ENCODE data around the gene TEX12. TPM values are rescaled to one million over a fixed set of nuclear protein-coding genes. Genes with fewer than 3 reads are reported as not detected.
"Not testable (repeated sequence)": the region's sequence is repeated elsewhere in the genome, so short reads cannot be mapped to it uniquely, and the experiment has no call there.

Gene TEX12
- total RNA-seq, 1 donor from 2014 or later = not detected

DNA sequence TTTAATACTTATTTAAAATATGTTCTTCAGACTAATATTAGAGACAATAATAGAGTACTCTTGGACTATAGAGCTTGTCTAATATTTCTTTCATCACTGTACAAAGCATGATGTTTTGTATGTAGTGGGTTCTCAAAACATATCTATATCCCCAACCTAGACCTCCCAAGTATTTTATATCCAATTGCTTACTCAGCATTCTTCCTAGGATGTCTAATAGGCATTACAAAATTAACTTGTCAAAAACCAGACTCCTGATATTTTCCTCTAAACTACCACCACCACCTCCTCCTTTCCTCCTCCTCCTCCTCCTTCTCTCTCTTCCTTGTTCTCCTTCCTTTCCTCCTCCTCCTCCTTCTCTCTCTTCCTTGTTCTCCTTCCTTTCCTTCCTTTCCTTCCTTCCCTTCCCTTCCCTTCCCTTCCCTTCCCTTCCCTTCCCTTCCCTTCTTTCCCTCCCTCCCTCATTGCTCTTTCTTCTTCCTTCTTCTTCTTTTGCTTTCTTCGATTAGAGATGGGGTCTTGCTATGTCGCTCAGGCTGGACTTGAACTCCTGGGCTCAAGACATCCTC is 29.4 kb downstream of the TEX12 start:
- TF ChIP-seq, protein P1, sequence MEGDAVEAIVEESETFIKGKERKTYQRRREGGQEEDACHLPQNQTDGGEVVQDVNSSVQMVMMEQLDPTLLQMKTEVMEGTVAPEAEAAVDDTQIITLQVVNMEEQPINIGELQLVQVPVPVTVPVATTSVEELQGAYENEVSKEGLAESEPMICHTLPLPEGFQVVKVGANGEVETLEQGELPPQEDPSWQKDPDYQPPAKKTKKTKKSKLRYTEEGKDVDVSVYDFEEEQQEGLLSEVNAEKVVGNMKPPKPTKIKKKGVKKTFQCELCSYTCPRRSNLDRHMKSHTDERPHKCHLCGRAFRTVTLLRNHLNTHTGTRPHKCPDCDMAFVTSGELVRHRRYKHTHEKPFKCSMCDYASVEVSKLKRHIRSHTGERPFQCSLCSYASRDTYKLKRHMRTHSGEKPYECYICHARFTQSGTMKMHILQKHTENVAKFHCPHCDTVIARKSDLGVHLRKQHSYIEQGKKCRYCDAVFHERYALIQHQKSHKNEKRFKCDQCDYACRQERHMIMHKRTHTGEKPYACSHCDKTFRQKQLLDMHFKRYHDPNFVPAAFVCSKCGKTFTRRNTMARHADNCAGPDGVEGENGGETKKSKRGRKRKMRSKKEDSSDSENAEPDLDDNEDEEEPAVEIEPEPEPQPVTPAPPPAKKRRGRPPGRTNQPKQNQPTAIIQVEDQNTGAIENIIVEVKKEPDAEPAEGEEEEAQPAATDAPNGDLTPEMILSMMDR (IDR thresholded peaks at IDR 0.05; ENCODE audit: unreplicated experiment) = no peak
- Mint-ChIP-seq H3K36me3 (ENCODE audit: low read depth, unreplicated experiment) (no peaks in the 10 kb centered on the region), H3K27ac (ENCODE audit: unreplicated experiment) (no peak overlapping the region), H3K4me3 (ENCODE audit: unreplicated experiment) (no peak overlapping the region), H3K27me3 (ENCODE audit: unreplicated experiment) (peaks cover 4% of the 10 kb centered on the region), H3K9me3 (ENCODE audit: unreplicated experiment) (no peaks in the 10 kb centered on the region), H3K4me1 (ENCODE audit: unreplicated experiment) (peaks cover 3% of the 10 kb centered on the region)
- no peak for DNase-seq (ENCODE audit: low spot score)

DNA sequence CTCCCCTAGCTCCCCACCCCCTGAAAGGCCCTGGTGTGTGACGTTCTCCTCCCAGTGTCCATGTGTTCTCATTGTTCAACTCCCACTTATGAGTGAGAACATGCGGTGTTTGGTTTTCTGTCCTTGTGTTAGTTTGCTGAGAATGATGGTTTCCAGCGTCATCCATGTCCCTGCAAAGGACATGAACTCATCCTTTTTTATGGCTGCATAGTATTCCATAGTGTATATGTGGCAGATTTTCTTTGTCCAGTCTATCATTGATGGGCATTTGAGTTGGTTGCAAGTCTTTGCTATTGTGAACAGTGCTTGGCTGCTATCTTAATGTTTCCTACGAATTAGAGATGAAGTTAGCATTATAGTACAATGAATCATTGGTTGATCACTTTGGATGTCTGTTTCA is 31.9 kb downstream of the TEX12 start:
- DNase-seq (ENCODE audit: low spot score); H3K4me3 Mint-ChIP-seq (ENCODE audit: unreplicated experiment); H3K36me3 Mint-ChIP-seq (ENCODE audit: low read depth, unreplicated experiment): not testable (repeated sequence)

DNA sequence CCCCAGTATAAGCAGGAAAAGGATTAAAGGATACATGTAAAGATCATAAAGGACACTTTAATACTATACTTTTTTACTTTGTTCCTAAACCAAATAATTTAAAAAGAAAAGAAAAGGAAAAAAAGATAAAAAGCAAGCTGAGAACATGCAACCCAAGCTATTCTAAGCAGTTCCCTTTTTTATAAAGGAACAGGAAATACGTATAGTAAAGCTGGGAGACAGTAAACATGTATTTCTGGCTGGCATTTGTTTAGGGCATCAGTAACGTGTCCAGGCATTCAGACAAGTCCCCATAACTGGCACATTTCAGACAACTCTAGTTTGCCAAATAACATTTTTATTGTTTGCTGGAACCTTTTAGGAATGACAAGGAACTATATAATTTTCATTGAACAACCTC is 33.1 kb downstream of the TEX12 start:
- TF ChIP-seq, protein P1 (IDR thresholded peaks at IDR 0.05; ENCODE audit: unreplicated experiment) = no peak
- no peaks in the 10 kb centered on the region for H3K9me3 Mint-ChIP-seq (ENCODE audit: unreplicated experiment)
- H3K27me3 Mint-ChIP-seq (ENCODE audit: unreplicated experiment) = peaks cover 4% of the 10 kb centered on the region
- H3K36me3 Mint-ChIP-seq (ENCODE audit: low read depth, unreplicated experiment) = no peaks in the 10 kb centered on the region
- H3K4me1 Mint-ChIP-seq (ENCODE audit: unreplicated experiment) = peaks cover 3% of the 10 kb centered on the region
- H3K27ac Mint-ChIP-seq (ENCODE audit: unreplicated experiment) = peak overlapping the region; percentile 12
- DNase-seq (ENCODE audit: low spot score) = no peak
- H3K4me3 Mint-ChIP-seq (ENCODE audit: unreplicated experiment) = no peak overlapping the region

More for the DNA sequence above, 31.9 kb downstream of the TEX12 start:
- not testable (repeated sequence) for H3K4me1 Mint-ChIP-seq (ENCODE audit: unreplicated experiment); H3K27ac Mint-ChIP-seq (ENCODE audit: unreplicated experiment); H3K9me3 Mint-ChIP-seq (ENCODE audit: unreplicated experiment); H3K27me3 Mint-ChIP-seq (ENCODE audit: unreplicated experiment)

DNA sequence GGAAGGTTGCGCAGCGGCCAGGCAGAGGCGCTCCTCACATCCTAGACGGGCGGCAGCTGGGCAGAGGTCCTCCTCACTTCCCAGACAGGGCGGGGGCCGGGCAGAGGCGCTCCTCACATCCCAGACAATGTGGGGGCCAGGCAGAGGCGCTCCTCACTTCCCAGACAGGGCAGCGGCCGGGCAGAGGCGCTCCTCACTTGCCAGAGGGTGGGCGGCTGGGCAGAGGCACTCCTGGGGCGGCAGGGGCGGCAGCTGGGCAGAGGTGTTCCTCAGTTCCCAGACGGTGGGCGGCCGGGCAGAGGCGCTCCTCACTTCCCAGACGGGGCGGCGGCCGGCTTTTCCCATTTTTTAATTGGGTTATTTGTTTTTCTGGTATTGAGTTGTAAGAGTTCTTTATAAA is 38.9 kb downstream of the TEX12 start:
- TF ChIP-seq, protein P1 (IDR thresholded peaks at IDR 0.05; ENCODE audit: unreplicated experiment) = no peak
- Mint-ChIP-seq H3K4me1 (ENCODE audit: unreplicated experiment) (no peaks in the 10 kb centered on the region), H3K36me3 (ENCODE audit: low read depth, unreplicated experiment) (no peaks in the 10 kb centered on the region), H3K27ac (ENCODE audit: unreplicated experiment) (no peak overlapping the region), H3K27me3 (ENCODE audit: unreplicated experiment) (no peaks in the 10 kb centered on the region), H3K4me3 (ENCODE audit: unreplicated experiment) (no peak overlapping the region), H3K9me3 (ENCODE audit: unreplicated experiment) (no peaks in the 10 kb centered on the region)
- no peak for DNase-seq (ENCODE audit: low spot score)

DNA sequence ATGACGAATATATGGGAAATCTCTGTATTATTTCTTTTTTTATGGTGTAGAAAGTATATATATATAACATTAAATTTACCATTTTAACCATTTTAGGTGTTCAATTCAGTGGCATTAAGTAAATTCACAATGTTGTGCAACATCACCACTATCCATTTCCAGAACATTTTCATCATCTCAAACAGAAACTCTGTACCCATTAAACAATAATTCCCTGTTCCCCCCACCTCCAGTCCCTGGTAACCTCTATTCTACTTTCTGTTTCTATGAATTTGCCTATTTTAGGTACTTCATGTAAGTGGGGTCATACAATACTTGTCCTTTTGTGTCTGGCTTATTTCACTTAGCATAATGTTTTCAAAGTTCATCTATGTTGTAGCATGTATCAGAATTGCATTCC is 43.7 kb downstream of the TEX12 start:
- no peak overlapping the region for H3K4me3 Mint-ChIP-seq (ENCODE audit: unreplicated experiment)
- TF ChIP-seq, protein P1 (IDR thresholded peaks at IDR 0.05; ENCODE audit: unreplicated experiment) = no peak
- H3K27ac Mint-ChIP-seq (ENCODE audit: unreplicated experiment) = no peak overlapping the region
- H3K27me3 Mint-ChIP-seq (ENCODE audit: unreplicated experiment) = no peaks in the 10 kb centered on the region
- H3K4me1 Mint-ChIP-seq (ENCODE audit: unreplicated experiment) = no peaks in the 10 kb centered on the region
- H3K9me3 Mint-ChIP-seq (ENCODE audit: unreplicated experiment) = no peaks in the 10 kb centered on the region
- DNase-seq (ENCODE audit: low spot score) = no peak
- no peaks in the 10 kb centered on the region for H3K36me3 Mint-ChIP-seq (ENCODE audit: low read depth, unreplicated experiment)
